Retinal pigment epithelial cell (primary cell): ENCODE data around the gene SPNS1.
"Not testable (repeated sequence)": the region's sequence is repeated elsewhere in the genome, so short reads cannot be mapped to it uniquely, and the experiment has no call there.

Source experiments
- DNase-seq: peaks from one replicate; pipeline ENCODE4 v3.0.0-alpha.2; 2010; ENCODE audit warnings: low read depth
- H3K4me3 ChIP-seq: 2 replicates; pipeline ENCODE4 v1.5.1; 2011; ENCODE audit warnings: mild to moderate bottlenecking, low read length, control low read depth, moderate library complexity
- TF ChIP-seq, protein P1 (sequence below): conservative IDR thresholded peaks from 2 replicates; pipeline ENCODE4 v1.5.1; 2011; ENCODE audit warnings: low read depth, low read length, control low read depth, inconsistent platforms

Gene SPNS1

GRCh38 chr16:28989363-28989762 is 14.8 kb downstream of the SPNS1 start:
- TF ChIP-seq, protein P1, sequence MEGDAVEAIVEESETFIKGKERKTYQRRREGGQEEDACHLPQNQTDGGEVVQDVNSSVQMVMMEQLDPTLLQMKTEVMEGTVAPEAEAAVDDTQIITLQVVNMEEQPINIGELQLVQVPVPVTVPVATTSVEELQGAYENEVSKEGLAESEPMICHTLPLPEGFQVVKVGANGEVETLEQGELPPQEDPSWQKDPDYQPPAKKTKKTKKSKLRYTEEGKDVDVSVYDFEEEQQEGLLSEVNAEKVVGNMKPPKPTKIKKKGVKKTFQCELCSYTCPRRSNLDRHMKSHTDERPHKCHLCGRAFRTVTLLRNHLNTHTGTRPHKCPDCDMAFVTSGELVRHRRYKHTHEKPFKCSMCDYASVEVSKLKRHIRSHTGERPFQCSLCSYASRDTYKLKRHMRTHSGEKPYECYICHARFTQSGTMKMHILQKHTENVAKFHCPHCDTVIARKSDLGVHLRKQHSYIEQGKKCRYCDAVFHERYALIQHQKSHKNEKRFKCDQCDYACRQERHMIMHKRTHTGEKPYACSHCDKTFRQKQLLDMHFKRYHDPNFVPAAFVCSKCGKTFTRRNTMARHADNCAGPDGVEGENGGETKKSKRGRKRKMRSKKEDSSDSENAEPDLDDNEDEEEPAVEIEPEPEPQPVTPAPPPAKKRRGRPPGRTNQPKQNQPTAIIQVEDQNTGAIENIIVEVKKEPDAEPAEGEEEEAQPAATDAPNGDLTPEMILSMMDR: no peak
- no peak overlapping the region for H3K4me3 ChIP-seq
- no peak for DNase-seq

DNA sequence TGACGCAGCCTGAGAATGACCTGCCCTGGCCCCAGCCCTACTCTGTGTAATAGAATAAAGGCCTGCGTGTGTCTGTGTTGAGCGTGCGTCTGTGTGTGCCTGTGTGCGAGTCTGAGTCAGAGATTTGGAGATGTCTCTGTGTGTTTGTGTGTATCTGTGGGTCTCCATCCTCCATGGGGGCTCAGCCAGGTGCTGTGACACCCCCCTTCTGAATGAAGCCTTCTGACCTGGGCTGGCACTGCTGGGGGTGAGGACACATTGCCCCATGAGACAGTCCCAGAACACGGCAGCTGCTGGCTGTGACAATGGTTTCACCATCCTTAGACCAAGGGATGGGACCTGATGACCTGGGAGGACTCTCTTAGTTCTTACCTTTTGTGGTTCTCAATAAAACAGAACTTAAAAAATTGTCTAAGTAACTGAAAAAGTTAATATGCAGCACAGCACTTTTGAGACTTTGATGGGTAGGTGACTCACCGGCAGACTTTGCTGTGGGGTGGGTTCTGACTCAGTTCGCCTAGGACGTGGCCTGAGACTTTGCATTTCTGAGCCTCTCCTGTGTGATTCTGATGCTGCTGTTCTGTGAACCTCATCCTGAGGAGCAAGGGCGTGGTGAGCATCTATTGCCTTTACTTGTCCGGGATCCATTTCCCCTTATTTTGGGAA is 15.9 kb downstream of the SPNS1 start:
- no peak overlapping the region for H3K4me3 ChIP-seq
- TF ChIP-seq, protein P1: no peak
- no peak for DNase-seq

GRCh38 chr16:28991687-28992086 is 17.1 kb downstream of the SPNS1 start:
- DNase-seq: no peak
- TF ChIP-seq, protein P1: no peak
- no peak overlapping the region for H3K4me3 ChIP-seq

GRCh38 chr16:28992496-28992895 is 17.9 kb downstream of the SPNS1 start:
- no peak for DNase-seq
- TF ChIP-seq, protein P1: no peak
- no peak overlapping the region for H3K4me3 ChIP-seq

- TF ChIP-seq, protein P1: no peak
- H3K4me3 ChIP-seq: no peak overlapping the region
- DNase-seq: no peak
Observed at GRCh38 chr16:28998837-28999236, 24.3 kb downstream of the SPNS1 start.

DNA sequence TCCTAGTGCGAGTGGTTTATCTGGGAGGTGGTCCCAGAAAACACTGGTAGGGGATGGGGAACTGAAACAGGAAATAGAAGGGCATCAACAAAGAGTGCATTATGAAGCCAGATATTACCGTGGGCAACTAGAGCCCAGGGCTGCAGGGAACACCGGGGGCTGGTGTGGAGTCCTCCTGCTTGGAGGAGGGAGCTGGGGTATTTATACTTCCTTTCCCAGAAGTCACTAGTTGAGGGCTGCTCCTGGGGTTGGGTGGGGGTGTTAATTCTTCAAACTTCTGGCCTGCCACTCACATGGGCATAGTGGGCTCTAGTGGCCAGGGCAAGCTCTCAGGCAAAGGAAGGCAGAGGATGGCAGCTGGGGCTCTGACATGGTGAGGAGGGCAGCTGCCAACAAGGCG is 25.0 kb downstream of the SPNS1 start:
- DNase-seq: no peak
- no peak overlapping the region for H3K4me3 ChIP-seq
- TF ChIP-seq, protein P1: no peak

GRCh38 chr16:29000019-29000418 is 25.4 kb downstream of the SPNS1 start:
- H3K4me3 ChIP-seq: no peak overlapping the region
- DNase-seq: no peak

GRCh38 chr16:29004496-29005139 is 30.0 kb downstream of the SPNS1 start:
- DNase-seq, H3K4me3 ChIP-seq: not testable (repeated sequence)

More at GRCh38 chr16:29000019-29000418, 25.4 kb downstream of the SPNS1 start:
- TF ChIP-seq, protein P1: no peak
